VCaP (cell line): ENCODE results near the gene FAM110A.

Experiments used
- H3K27ac ChIP-seq: fragments of 450-650 bp; 2 replicates; pipeline ENCODE4 v1.5.1; 2017
- CTCF ChIP-seq: fragments of 450-650 bp; conservative IDR thresholded peaks from 2 replicates; pipeline ENCODE4 v1.5.1; 2017; ENCODE audit warnings: mild to moderate bottlenecking, moderate library complexity

Gene FAM110A

GRCh38 chr20:888057-888456 is 54.5 kb downstream of the FAM110A start:
- H3K27ac ChIP-seq, result peak overlapping the region; percentile 89
- TF ChIP-seq CTCF, result no peak

DNA sequence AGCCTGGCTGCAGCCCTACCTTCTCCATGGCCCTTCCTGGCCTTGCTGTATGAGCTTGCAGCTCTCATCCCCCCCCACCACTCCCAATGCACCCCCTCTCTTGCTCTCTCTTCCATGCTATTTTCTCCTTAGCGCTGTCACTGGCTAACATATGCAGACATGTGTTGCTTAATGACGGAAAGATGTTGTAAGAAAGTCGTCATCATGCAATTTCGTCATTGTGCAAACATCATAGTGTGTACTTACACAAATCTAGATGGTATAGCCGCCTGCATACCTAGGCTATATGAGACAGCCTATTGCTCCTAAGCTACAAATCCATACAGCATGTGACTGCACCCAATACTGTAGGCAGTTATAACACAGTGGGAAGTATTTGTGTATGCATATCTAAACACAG is 55.6 kb downstream of the FAM110A start:
- H3K27ac ChIP-seq, result peak overlapping the region; percentile 89
- TF ChIP-seq CTCF, result no peak

- H3K27ac ChIP-seq, result peak overlapping the region; percentile 89
- TF ChIP-seq CTCF, result no peak
Measured at GRCh38 chr20:889932-890463, 56.5 kb downstream of the FAM110A start.

DNA sequence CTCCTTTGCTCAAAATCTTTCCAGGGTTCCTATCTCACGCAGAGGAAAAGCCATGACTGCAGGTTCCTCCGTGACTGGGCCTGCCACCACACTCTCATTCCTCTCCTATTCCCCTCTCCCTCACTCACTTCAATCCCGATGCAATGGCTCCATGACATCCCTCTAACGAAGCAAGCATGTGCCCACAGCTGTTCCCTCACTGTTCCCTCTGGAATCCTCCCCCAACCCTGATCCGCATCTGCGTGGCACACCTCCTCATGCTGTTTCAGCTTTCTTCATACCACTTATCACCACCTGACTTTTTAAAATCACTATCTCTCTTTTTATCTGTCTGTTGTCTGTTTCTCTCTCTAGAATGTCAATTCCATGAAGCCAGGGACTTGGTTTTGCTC is 57.1 kb downstream of the FAM110A start:
- peak overlapping the region; percentile 89 for H3K27ac ChIP-seq
- TF ChIP-seq CTCF, result no peak

- peak overlapping the region; percentile 89 for H3K27ac ChIP-seq
- no peak for TF ChIP-seq CTCF
Measured at GRCh38 chr20:891058-891705, 57.7 kb downstream of the FAM110A start.

- no peak for TF ChIP-seq CTCF
- H3K27ac ChIP-seq, result peak overlapping the region; percentile 89
Measured at GRCh38 chr20:891706-892080, 58.2 kb downstream of the FAM110A start.

- H3K27ac ChIP-seq, result peak overlapping the region; percentile 89
Measured at GRCh38 chr20:892371-892770, 58.9 kb downstream of the FAM110A start.
